ENCODE data around the gene COMMD4. TPM values are rescaled to one million over a fixed set of nuclear protein-coding genes. Genes with fewer than 3 reads are reported as not detected.
"Not testable (repeated sequence)": the region's sequence is repeated elsewhere in the genome, so short reads cannot be mapped to it uniquely, and the experiment has no call there.

Gene COMMD4
- total RNA-seq, 2 experiments from 2014 or later: 87.8 to 91.0 TPM

- H3K27ac Mint-ChIP-seq: no peak overlapping the region
- H3K4me3 Mint-ChIP-seq: no peak overlapping the region
- peak; percentile 9 for DNase-seq
- no peaks in the 10 kb centered on the region for H3K9me3 Mint-ChIP-seq
- peaks cover 66% of the 10 kb centered on the region for H3K36me3 Mint-ChIP-seq (ENCODE audit: low read depth)
- POLR2A ChIA-PET: interaction anchor here (0.7 to 7.3 kb wide), 4 partner anchors 14 to 268 kb away, joined by 3 to 174 read pairs (median 3); partner anchors contain the start of genes IMP3, SIN3A and SNUPN
- H3K27me3 Mint-ChIP-seq: no peaks in the 10 kb centered on the region
- peaks cover 41% of the 10 kb centered on the region for H3K4me1 Mint-ChIP-seq
- CTCF ChIA-PET: interaction anchor here (0.7 to 1.9 kb wide), 2 partner anchors 136 to 270 kb away, joined by 3 to 6 read pairs; no protein-coding TSS in a partner anchor
These were observed 35.6 kb downstream of the COMMD4 start for GRCh38 chr15:75371486-75371885.

GRCh38 chr15:75371901-75372688 is 36.2 kb downstream of the COMMD4 start:
- Mint-ChIP-seq H3K4me3 (no peak overlapping the region), H3K27me3 (no peaks in the 10 kb centered on the region), H3K36me3 (ENCODE audit: low read depth) (peaks cover 70% of the 10 kb centered on the region), H3K4me1 (peaks cover 37% of the 10 kb centered on the region), H3K27ac (no peak overlapping the region), H3K9me3 (no peaks in the 10 kb centered on the region)
- POLR2A ChIA-PET: interaction anchor here (0.9 to 7.3 kb wide), 2 partner anchors 81 to 254 kb away, joined by 3 to 174 read pairs; partner anchors contain the start of genes SIN3A and SNUPN
- DNase-seq: no peak
- CTCF ChIA-PET: interaction anchor here (0.6 to 1.9 kb wide), 3 partner anchors 15 to 270 kb away, joined by 3 to 6 read pairs (median 5); no protein-coding TSS in a partner anchor

DNA sequence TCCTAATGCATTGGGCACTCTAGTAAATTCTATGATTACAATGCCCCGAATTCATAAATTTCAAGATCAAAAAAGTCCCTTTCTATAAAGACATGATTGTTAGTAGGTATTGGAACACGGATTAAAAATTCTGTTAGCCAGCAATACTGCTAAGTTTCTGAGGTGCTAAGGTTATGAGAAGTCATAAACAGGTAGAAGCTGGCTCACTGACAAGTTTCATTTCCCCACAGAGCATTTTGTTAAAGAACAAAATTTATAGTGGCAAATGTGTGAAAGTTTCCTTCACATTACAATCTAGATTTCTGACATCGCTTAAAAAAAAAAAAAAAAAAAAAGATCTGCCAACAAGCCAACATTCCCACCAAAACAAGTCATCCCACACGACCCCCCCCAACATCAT is 44.9 kb downstream of the COMMD4 start:
- POLR2A ChIA-PET: interaction anchor here (1.3 kb wide), 2 partner anchors 12 to 13 kb away, joined by 3 read pairs; no protein-coding TSS in a partner anchor
- Mint-ChIP-seq H3K36me3 (ENCODE audit: low read depth) (peaks cover 71% of the 10 kb centered on the region), H3K9me3 (no peaks in the 10 kb centered on the region), H3K4me1 (peaks cover 5% of the 10 kb centered on the region), H3K27me3 (no peaks in the 10 kb centered on the region), H3K27ac (no peak overlapping the region), H3K4me3 (no peak overlapping the region)
- CTCF ChIA-PET: interaction anchor here (0.7 to 0.9 kb wide), 4 partner anchors 11 to 26 kb away, joined by 3 to 7 read pairs (median 4); no protein-coding TSS in a partner anchor
- DNase-seq: no peak

- H3K27me3 Mint-ChIP-seq, H3K9me3 Mint-ChIP-seq, CTCF ChIA-PET, H3K27ac Mint-ChIP-seq, H3K4me3 Mint-ChIP-seq, DNase-seq: not testable (repeated sequence)
- H3K4me1 Mint-ChIP-seq: peaks cover 14% of the 10 kb centered on the region
- POLR2A ChIA-PET: interaction anchor here (2.1 kb wide), 1 partner anchor 15 kb away, joined by 6 read pairs; the partner anchor contains the start of gene MAN2C1
- H3K36me3 Mint-ChIP-seq (ENCODE audit: low read depth): peaks cover 73% of the 10 kb centered on the region
These were observed 48.1 kb downstream of the COMMD4 start for GRCh38 chr15:75383986-75384385.

Other genes starting within 250 kb of the COMMD4 start
- 10 to 100 TPM; 65.0 to 69.2 TPM for gene C15orf39, start 134.2 kb upstream of the COMMD4 start, total RNA-seq
- gene GOLGA6C, start 77.7 kb upstream of the COMMD4 start, total RNA-seq: not detected
- gene GOLGA6D, start 53.2 kb upstream of the COMMD4 start, total RNA-seq: not detected
- gene NEIL1, start 11.0 kb downstream of the COMMD4 start, total RNA-seq: 1 to 10 TPM; 6.9 to 7.0 TPM
- 100 to 1,000 TPM; 174 to 196 TPM for gene MAN2C1, start 32.5 kb downstream of the COMMD4 start, total RNA-seq
- 10 to 100 TPM; 95.8 to 96.1 TPM for gene SIN3A, start 115.6 kb downstream of the COMMD4 start, total RNA-seq
- gene PTPN9, start 243.3 kb downstream of the COMMD4 start, total RNA-seq: 10 to 100 TPM; 41.4 to 41.6 TPM